Neural progenitor cell (in vitro differentiated cells): Measurements from ENCODE around the gene MTA2.

ENCODE experiments used
- CTCF ChIP-seq: fragments of 200-600 bp; sonication (generic); IDR thresholded peaks from 2 replicates; pipeline ENCODE4 v1.5.1; 2017; ENCODE audit warnings: antibody characterized with exemption, mild to moderate bottlenecking
- EZH2phosphoT487 ChIP-seq: fragments of 200-600 bp; sonication (generic); IDR thresholded peaks from 2 replicates; pipeline ENCODE4 v1.6.1; 2017; ENCODE audit warnings: antibody characterized with exemption

- TF ChIP-seq CTCF (no peak), EZH2phosphoT487 (no peak)
Measured at GRCh38 chr11:62546929-62547625, 54.6 kb downstream of the MTA2 start.
